HCEC 1CT (cell line): ENCODE data around the gene RNASE1.

Experiments used
- DNase-seq: peaks from one replicate; pipeline ENCODE4 v3.0.0-alpha.2; 2017

Gene RNASE1

GRCh38 chr14:20807304-20808161 is 4.9 kb upstream of the RNASE1 start:
- no peak for DNase-seq

DNA sequence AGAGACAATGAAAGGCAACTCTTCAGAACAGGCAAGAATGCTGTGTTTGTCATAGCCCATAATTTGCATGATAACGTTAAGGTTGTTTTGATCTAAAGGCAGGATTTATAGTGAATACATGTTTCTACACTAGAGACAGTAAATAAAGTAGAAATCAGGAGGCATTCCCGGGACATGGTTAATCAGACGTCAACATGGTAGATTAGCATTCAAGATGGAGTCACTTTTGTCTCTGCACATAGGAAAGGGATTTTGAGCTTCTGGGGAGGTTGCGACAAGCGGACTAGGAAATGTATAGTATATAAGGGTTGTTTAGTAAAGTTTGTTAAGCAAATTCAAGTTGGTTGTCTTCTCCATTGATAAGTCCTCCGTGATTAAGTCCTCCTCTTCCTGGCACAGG is 2.8 kb upstream of the RNASE1 start:
- DNase-seq, result no peak

- no peak for DNase-seq
These were observed 579 bp upstream of the RNASE1 start for GRCh38 chr14:20803223-20803622.

DNA sequence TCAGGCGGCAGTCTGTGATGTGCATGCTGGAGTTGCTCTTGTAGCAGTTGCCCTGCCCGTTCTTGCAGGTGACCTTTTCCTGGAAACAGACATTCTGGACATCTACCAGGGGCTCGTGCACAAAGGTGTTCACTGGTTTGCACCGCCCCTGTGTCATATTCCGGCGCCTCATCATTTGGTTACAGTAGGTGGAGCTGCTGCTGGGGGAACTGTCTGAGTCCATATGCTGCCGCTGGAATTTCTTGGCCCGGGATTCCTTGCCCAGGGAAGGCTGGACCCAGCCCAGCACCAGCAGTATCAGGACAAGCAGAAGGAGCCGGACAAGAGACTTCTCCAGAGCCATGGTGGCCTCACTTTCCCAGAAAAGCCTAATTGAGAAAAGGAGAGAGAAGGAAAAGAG is 918 bp downstream of the RNASE1 start:
- no peak for DNase-seq

DNA sequence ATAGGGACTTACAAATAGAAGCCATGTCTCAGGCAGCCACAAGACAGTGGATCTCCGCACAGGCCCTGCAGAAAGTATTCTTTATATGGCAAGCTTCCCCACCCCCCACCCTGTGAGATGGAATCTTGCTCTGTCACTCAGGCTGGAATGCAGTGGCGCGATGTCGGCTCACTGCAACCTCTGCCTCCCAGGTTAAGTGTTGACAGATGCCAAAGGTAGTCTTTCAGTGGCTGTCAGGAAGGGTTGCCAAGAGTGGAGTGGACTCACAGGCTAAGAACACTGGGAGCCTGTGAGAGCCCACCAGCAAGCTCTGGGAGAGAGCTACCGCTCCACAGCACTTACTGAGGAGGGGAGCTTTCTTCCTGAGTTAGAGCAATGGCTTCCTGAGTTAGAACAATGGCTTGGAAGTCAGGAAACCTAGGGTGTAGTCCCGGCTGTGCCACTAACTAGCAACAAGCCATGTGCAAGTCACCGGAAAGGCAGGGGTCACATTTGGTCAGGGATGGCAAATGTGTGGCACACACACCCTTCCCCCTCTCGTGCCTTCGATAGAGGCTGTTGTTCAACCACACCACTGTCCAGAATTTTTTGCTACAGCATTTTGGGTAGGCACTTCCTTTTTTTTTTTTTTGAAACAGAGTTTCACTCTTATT is 2.6 kb downstream of the RNASE1 start:
- no peak for DNase-seq

DNA sequence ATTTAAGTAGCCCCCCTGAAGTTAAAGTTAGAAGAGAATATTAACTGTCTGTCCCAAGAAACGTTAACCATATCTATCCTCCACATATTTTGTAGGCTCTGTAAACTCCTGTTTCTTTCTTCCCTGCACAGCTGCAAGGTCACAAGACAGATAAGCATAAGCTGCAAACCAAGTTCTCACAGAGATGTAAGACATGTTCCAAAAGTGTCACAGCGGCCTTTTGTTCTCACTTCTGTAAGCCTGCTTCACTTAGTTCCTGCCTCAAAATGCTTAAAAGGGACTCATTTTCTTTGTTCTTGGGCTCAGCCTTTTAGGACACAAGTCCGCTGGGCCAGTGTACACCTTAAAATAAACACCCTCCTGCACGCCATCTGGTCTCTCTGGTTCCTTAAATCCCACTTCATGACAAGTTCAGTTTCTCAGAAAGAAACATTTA is 3.2 kb downstream of the RNASE1 start:
- no peak for DNase-seq

GRCh38 chr14:20798932-20799331 is 3.7 kb downstream of the RNASE1 start:
- no peak for DNase-seq

DNA sequence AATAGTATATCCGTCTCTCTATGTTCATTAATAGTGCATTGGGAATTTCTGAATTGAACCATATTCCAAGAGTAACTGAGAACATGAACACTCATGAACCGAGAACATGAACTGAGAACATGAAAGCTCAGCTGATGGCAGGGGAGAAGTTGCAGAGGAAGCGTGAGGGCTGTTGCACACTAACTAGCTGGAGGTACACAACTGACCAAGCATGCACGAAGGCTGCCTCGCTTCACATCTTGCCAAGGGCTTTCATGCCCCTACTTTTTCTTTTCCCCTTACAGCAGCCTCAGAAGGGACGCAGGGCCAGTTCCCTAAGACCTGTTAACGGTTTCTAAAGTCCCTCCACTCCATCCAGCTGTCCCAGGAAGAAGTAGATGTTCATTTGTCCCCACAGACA is 4.3 kb downstream of the RNASE1 start:
- DNase-seq, result no peak

GRCh38 chr14:20797164-20797563 is 5.5 kb downstream of the RNASE1 start:
- peak; percentile 6 for DNase-seq

GRCh38 chr14:20794644-20795369 is 7.8 kb downstream of the RNASE1 start:
- no peak for DNase-seq

GRCh38 chr14:20792556-20792955 is 10.1 kb downstream of the RNASE1 start:
- DNase-seq, result no peak

- no peak for DNase-seq
These were observed 11.0 kb downstream of the RNASE1 start for GRCh38 chr14:20791597-20791996.

GRCh38 chr14:20791187-20791586 is 11.5 kb downstream of the RNASE1 start:
- DNase-seq, result no peak

GRCh38 chr14:20790464-20791116 is 12.1 kb downstream of the RNASE1 start:
- no peak for DNase-seq

GRCh38 chr14:20789230-20789813 is 13.3 kb downstream of the RNASE1 start:
- no peak for DNase-seq

DNA sequence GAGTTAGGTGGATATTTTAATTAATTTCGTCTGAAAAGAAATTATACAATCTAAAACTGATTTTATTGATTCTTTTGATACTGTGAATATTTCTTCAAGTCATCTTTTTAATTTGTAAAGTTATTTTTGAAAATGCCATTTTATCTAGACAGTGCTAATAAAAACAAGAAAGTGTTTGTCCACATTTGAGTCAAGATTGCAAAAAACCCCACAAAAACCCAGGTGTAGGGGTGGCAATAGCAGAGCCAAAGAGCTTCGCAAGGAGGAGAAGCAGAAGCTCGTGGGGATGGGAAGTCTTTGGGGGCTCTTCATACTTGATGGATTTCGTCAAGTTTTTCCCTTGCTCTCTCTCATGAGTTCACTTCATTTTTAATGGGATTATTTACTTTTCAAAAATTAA is 15.6 kb downstream of the RNASE1 start:
- DNase-seq, result no peak

DNA sequence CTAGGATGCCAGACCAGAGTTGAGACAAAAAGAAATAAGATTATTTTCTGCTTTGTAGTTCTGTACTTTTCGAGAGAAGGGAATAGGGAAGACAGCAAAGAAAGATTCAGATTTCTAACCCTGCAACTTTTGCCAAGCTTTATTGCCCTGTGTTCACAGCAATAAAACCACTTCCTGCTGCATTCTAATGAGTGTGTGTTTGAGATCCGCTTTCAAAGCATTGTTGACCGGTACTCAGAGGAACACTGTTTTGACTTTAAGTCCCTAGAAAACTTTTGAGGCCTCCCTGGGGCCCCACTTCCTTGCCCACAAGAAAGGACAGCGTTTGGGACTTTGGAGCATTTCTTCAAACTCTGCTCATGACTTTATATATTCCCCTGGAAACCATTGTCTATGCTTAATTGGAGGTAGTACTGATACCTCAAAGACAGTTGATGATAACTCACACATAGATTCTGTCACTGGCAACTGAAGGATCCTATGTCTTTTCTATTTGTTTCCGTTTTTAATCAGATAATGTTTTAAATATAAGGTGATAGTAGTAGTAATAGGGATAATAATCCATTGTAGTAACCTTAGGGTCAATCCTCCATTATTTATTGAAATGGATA is 20.3 kb downstream of the RNASE1 start:
- DNase-seq, result no peak

DNA sequence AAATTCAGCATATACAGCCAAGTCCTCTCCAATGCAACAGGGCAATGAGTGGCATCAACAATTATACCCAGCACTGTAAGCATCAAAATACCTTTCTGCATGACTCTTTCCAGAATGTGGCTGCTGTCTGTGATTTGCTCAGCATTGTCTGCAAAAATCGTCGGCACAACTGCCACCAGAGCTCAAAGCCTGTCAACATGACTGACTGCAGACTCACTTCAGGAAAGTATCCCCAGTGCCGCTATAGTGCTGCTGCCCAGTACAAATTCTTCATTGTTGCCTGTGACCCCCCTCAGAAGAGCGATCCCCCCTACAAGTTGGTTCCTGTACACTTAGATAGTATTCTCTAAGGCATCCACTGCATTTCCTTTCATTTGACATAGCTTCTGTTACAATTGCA is 20.8 kb downstream of the RNASE1 start:
- no peak for DNase-seq

DNA sequence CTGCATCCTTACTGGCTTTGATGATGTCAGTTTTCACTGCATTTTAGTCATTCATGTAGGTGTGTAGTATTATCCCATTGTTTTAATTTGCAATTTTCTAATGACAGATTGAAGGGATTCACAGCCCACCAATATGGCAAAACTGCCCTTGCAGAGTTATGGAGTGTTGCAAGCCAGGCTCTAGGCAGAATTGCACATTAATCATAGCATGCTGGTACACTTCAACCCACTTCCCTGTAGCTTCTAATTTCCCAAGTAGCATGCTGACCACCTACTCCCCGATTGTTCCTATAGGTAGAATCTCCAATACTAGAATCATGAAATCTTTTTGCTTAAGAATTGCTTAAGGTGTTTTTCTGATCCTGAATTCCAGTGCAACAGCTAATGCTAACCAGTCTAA is 26.7 kb downstream of the RNASE1 start:
- no peak for DNase-seq

- DNase-seq, result no peak
These were observed 27.6 kb downstream of the RNASE1 start for GRCh38 chr14:20775043-20775442.

DNA sequence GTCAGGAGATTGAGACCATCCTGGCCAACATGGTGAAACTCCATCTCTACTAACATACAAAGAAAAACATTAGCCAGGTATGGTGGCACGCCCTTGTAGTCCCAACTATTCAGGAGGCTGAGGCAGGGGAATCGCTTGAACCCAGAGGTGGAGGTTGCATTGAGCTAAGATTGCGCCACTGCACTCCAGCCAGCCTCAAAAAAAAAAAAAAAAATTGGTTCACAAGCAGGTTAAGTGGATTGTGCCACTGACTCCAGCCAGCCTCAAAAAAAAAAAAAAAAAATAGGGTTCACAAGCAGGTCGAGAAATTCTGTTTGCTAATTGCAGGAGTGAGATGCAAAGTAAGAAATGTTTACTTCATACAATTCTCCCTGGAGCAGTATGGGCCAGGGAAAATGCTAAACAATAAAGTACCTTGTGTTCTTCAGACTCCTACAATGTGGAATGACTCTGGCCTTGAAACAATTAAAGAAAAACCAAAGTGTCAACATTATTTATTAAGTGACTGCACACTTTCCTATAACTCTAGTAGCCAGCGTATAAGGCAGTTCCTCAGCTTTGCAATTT is 28.3 kb downstream of the RNASE1 start:
- no peak for DNase-seq

DNA sequence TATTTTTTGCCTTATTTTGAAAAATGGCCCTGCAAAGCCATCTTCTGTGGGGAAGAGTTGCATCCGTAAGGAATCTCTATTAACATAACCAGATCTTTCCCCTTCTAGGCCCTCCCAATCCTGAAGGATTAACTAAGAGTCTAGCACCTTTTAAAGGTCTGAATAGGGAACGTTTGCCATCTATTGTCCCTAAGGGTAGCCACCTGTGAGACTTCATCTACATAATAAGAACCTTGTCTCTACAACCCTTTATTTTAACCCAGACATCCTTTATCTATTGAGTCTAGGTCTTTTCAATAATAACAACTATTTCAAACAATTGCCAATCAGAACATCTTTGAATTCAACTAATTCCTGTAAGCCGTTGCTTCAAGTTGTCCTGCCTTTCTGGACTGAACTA is 30.0 kb downstream of the RNASE1 start:
- no peak for DNase-seq
